ENCODE data around the gene VTI1A.

Gene VTI1A

GRCh38 chr10:112643600-112644264 is 196.7 kb downstream of the VTI1A start:
- no peak for DNase-seq

- no peak for DNase-seq
Measured at GRCh38 chr10:112644265-112644645, 197.2 kb downstream of the VTI1A start.

GRCh38 chr10:112649006-112649821 is 202.2 kb downstream of the VTI1A start:
- DNase-seq: no peak

GRCh38 chr10:112649822-112650152 is 202.8 kb downstream of the VTI1A start:
- DNase-seq: no peak

- DNase-seq: no peak
Measured at GRCh38 chr10:112650588-112651030, 203.6 kb downstream of the VTI1A start.

GRCh38 chr10:112653215-112653614 is 206.2 kb downstream of the VTI1A start:
- DNase-seq: no peak

GRCh38 chr10:112653851-112654250 is 206.8 kb downstream of the VTI1A start:
- DNase-seq: no peak

- no peak for DNase-seq
Measured at GRCh38 chr10:112654794-112655193, 207.8 kb downstream of the VTI1A start.

DNA sequence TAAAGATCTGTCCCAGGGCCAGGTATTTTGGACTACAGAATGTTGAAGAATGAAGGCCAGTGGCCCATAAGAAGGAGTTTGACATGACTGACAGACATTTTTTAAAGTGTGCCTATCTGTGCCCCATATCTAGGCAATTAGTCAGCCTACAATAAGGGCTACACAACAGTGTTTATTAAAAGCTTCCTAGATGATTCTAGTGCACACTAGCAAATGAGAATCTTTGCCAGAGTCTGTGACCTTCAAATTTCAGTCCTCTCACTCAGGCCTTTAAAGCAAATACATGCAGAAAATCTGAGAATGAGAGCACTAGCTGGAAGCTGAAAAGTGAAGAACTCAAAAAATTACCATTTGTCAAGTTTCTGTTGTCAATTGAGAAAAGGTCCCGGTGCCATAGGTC is 208.7 kb downstream of the VTI1A start:
- DNase-seq: no peak

DNA sequence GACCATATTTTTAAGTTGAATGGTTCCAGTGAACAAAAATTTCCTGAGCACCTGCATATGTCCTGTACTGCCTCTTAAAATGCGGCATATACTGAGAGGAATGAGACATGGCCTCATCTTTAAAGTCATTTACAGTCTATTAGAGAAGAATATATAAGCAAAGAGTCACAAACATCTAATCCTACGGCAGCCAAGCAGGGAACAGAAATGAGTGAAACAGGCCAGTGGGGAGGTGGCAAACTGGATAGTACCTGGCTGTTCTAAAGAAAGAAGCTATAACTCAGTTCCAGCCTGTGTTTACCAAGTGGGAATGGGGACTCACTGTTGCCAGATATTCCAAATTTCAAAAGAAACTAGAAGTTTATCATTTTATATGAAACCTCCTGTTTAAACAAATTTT is 211.4 kb downstream of the VTI1A start:
- DNase-seq: no peak

GRCh38 chr10:112658900-112659638 is 212.1 kb downstream of the VTI1A start:
- no peak for DNase-seq

DNA sequence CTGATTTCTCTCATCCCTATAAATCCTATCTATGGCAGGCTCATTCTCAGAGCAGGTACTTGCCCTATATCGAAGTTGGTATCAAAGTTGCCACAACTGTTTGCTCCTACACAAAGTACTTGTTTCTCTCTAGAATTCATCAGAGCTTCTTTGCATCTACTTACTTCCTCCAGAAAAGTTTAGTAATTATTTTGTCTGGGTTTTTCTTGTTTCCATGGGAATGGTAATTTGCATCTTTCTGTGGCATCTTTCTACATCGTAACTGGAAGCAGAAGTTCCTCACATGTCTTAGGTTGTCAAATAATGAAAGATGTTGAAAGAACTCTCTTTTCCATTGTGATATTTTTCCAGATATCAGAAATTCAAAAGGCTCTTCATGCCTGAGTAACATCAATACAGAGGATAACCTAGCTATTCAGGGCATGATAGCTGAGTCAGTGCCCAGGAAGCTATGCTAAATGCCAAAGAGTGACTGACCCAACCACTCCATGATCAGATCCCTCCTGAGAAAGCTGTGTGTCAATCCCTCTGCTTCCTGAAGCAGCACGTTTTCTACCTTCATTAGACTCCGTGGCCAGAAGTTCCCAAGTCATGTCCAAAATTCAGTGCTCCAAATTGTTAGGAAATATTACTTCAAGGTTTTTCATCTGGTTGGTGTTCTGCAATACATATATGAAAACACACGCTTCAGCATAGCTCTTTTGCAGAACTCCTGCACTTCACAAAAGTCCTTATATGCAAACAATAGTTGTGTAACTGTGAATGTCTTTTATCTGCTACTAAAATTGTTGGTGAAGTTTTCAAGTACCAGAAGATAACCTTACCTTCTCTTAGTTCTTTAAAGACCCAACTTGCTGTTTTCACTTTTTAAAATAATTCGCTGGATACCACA is 216.5 kb downstream of the VTI1A start:
- DNase-seq: no peak

GRCh38 chr10:112666094-112666493 is 219.1 kb downstream of the VTI1A start:
- DNase-seq: no peak

DNA sequence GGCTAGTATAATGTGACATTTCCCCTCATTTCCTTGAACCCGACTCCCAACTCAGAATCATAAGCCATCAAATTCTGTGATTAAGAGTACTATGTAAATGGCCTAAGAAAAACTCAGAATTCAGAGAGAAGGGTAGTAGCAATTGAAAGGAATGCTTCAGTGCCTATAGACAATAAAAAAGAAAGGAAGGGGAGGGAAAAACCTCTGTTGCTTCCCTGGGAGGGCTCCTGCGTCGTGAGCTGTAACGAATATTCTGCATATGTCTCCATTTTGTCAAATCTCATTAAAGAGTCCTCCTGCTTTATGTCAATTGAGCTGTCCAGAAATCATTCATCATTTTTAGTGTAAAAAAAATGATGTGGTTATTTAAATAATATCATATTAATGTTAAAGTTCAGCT is 223.0 kb downstream of the VTI1A start:
- DNase-seq: no peak

DNA sequence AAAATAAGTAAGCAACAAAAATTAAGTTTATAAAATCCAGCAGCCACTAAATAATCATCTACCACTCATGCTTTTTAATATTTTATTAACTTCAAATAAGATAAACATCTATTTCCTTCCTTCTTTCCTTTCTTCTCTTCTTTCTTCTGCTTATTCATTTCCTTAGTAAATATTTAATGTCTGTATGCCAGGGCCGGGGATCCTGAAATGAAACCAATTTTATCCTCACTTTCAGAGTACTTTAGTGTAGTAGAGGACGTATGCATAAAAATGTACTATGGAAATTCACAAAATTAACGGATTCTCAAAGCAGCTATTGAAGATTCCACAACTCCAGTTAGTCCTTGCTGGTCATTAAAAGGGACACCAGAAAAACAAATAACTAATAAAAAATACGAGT is 224.7 kb downstream of the VTI1A start:
- no peak for DNase-seq

- no peak for DNase-seq
Measured at GRCh38 chr10:112672706-112673105, 225.7 kb downstream of the VTI1A start.

GRCh38 chr10:112675560-112676083 is 228.6 kb downstream of the VTI1A start:
- no peak for DNase-seq

- no peak for DNase-seq
Measured at GRCh38 chr10:112677689-112678088, 230.7 kb downstream of the VTI1A start.

DNA sequence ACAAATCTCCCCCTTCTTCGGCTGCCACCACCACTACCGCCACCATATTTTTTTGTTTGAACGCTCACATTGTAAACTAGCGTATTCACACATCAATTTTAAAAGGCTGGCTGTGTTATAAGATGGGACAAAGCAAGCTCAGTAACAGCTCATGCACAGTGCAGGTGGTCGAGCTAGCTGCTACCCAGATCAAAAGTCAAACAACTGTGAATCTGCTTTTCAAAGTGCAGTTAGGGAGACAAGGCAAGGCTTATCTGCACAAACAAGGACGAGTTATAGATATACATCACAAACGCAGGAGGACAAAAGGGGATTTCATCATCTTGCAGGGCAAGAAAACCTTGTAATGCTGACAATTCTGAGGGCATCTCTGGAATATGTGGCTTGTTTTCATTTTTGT is 231.6 kb downstream of the VTI1A start:
- no peak for DNase-seq

DNA sequence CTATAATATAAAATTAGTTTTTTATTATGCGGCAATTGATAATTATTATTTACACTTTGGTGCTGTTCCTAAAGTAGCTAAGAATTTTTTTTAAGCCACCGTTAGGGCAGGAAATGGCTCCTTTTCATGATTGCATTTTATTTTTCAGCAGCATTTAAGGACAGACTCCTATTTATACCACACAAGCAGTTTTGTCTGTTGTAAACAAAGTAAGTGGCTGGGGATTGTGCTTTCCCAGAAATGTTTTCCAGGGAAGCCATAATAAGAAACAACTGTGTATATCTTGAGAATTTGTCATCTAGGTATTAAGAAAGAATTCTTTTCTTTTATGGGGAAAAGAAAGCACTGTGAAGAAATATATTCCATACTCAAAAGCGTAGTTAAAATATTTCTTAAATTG is 232.0 kb downstream of the VTI1A start:
- no peak for DNase-seq

DNA sequence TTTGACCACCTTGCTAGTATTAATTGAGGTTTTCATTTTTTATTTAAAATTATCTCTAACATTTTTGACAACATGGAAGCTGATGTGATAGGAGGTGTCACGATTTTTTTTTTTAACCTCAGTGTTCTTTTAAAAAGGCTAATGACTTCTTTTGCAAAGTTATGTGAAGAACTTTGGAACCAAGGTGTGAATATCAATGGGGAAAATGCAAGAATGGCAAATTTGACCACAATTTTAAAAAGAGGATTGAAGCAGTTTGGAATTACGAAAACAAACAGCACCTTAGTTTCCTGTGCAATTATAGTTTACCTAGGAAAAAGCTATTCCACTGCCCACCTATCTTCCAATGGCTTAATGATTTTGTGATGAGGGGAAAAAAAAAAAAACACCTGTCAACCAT is 232.4 kb downstream of the VTI1A start:
- DNase-seq: no peak

- DNase-seq: no peak
Measured at GRCh38 chr10:112680586-112680985, 233.6 kb downstream of the VTI1A start.

GRCh38 chr10:112687647-112688046 is 240.6 kb downstream of the VTI1A start:
- DNase-seq: no peak
